ENCODE results near the gene DNAJC22. TPM values are rescaled to one million over a fixed set of nuclear protein-coding genes. Genes with fewer than 3 reads are reported as not detected.

DNAJC22 gene
- total RNA-seq, 1 donor = 1.1 TPM

GRCh38 chr12:49322708-49323523 lies 23.8 kb upstream of the DNAJC22 start, which contains the start of gene TROAP:
TROAP (plus strand) TSS chr12:49323255; CDS start chr12:49323609, 354 bp downstream.
- Histone ChIP-seq H2AFZ (ENCODE audit: low read length) (peak within 1 kb of the TSS; percentile 100), H3K79me2 (ENCODE audit: insufficient read depth, low read length) (peaks cover 15% of the 10 kb centered on the region), H3K4me1 (ENCODE audit: insufficient read depth, low read length) (peaks cover 19% of the 10 kb centered on the region), H3K9me3 (ENCODE audit: low read depth, low read length) (no peaks in the 10 kb centered on the region), H3K4me2 (ENCODE audit: insufficient read depth, low read length) (peak within 1 kb of the TSS; percentile 94), H3K36me3 (ENCODE audit: insufficient read depth, low read length) (no peaks in the 10 kb centered on the region), H3K27me3 (ENCODE audit: insufficient read depth, low read length) (no peaks in the 10 kb centered on the region), H3K4me3 (ENCODE audit: insufficient read depth, low read length) (peak within 1 kb of the TSS; percentile 89), H4K20me1 (ENCODE audit: insufficient read depth, low read length) (no peaks in the 10 kb centered on the region), H3K27ac (ENCODE audit: low read depth, low read length) (peak within 1 kb of the TSS; percentile 65)
- no peak for TF ChIP-seq CTCF (IDR thresholded peaks at IDR 0.05; ENCODE audit: extremely low read depth, low read depth, low read length)
- peak; percentile 99 for DNase-seq (ENCODE audit: insufficient read length, low spot score, missing footprints)

- H3K36me3 ChIP-seq (ENCODE audit: insufficient read depth, low read length) = no peaks in the 10 kb centered on the region
- peak; percentile 67 for DNase-seq (ENCODE audit: insufficient read length, low spot score, missing footprints)
- H3K4me2 ChIP-seq (ENCODE audit: insufficient read depth, low read length) = peak overlapping the region; percentile 94
- H3K4me1 ChIP-seq (ENCODE audit: insufficient read depth, low read length) = peaks cover 19% of the 10 kb centered on the region
- H3K27ac ChIP-seq (ENCODE audit: low read depth, low read length) = peak overlapping the region; percentile 47
- peak overlapping the region; percentile 100 for H2AFZ ChIP-seq (ENCODE audit: low read length)
- H3K79me2 ChIP-seq (ENCODE audit: insufficient read depth, low read length) = peaks cover 15% of the 10 kb centered on the region
- no peak for TF ChIP-seq CTCF (IDR thresholded peaks at IDR 0.05; ENCODE audit: extremely low read depth, low read depth, low read length)
- H3K9me3 ChIP-seq (ENCODE audit: low read depth, low read length) = no peaks in the 10 kb centered on the region
- H3K27me3 ChIP-seq (ENCODE audit: insufficient read depth, low read length) = no peaks in the 10 kb centered on the region
- no peaks in the 10 kb centered on the region for H4K20me1 ChIP-seq (ENCODE audit: insufficient read depth, low read length)
- H3K4me3 ChIP-seq (ENCODE audit: insufficient read depth, low read length) = peak overlapping the region; percentile 89
Observed at GRCh38 chr12:49323524-49324097, 23.1 kb upstream of the DNAJC22 start.

GRCh38 chr12:49325606-49326005 lies 21.1 kb upstream of the DNAJC22 start:
- DNase-seq (ENCODE audit: insufficient read length, low spot score, missing footprints) = no peak
- Histone ChIP-seq H3K27me3 (ENCODE audit: insufficient read depth, low read length) (no peaks in the 10 kb centered on the region), H3K36me3 (ENCODE audit: insufficient read depth, low read length) (peaks cover 10% of the 10 kb centered on the region), H3K4me1 (ENCODE audit: insufficient read depth, low read length) (peaks cover 19% of the 10 kb centered on the region), H3K27ac (ENCODE audit: low read depth, low read length) (no peak overlapping the region), H3K9me3 (ENCODE audit: low read depth, low read length) (no peaks in the 10 kb centered on the region), H3K79me2 (ENCODE audit: insufficient read depth, low read length) (peaks cover 15% of the 10 kb centered on the region), H3K4me3 (ENCODE audit: insufficient read depth, low read length) (no peak overlapping the region), H2AFZ (ENCODE audit: low read length) (no peak overlapping the region), H3K4me2 (ENCODE audit: insufficient read depth, low read length) (no peak overlapping the region), H4K20me1 (ENCODE audit: insufficient read depth, low read length) (no peaks in the 10 kb centered on the region)
- TF ChIP-seq CTCF (IDR thresholded peaks at IDR 0.05; ENCODE audit: extremely low read depth, low read depth, low read length) = no peak

- no peak overlapping the region for H3K27ac ChIP-seq (ENCODE audit: low read depth, low read length)
- no peak for TF ChIP-seq CTCF (IDR thresholded peaks at IDR 0.05; ENCODE audit: extremely low read depth, low read depth, low read length)
- H3K4me1 ChIP-seq (ENCODE audit: insufficient read depth, low read length) = peaks cover 12% of the 10 kb centered on the region
- no peak for DNase-seq (ENCODE audit: insufficient read length, low spot score, missing footprints)
- H3K79me2 ChIP-seq (ENCODE audit: insufficient read depth, low read length) = peaks cover 15% of the 10 kb centered on the region
- H4K20me1 ChIP-seq (ENCODE audit: insufficient read depth, low read length) = no peaks in the 10 kb centered on the region
- H3K36me3 ChIP-seq (ENCODE audit: insufficient read depth, low read length) = peaks cover 10% of the 10 kb centered on the region
- H2AFZ ChIP-seq (ENCODE audit: low read length) = no peak overlapping the region
- no peak overlapping the region for H3K4me2 ChIP-seq (ENCODE audit: insufficient read depth, low read length)
- no peaks in the 10 kb centered on the region for H3K27me3 ChIP-seq (ENCODE audit: insufficient read depth, low read length)
- no peaks in the 10 kb centered on the region for H3K9me3 ChIP-seq (ENCODE audit: low read depth, low read length)
- no peak overlapping the region for H3K4me3 ChIP-seq (ENCODE audit: insufficient read depth, low read length)
Observed at GRCh38 chr12:49327368-49327767, 19.3 kb upstream of the DNAJC22 start.

All from osteoblast (primary cell).